Heart left ventricle (tissue), 16 donors: Measurements from ENCODE around the gene EPHB1. TPM values are rescaled to one million over a fixed set of nuclear protein-coding genes. Genes with fewer than 3 reads are reported as not detected.

Experiments
- ATAC-seq, 4 donors: fragments of 200-7000 bp; cut with Tn5 transposase; one replicate each; pipeline ENCODE4 v1.9.1; 2020 to 2022; ENCODE audit warnings: moderate library complexity in 4 of 4, mild to moderate bottlenecking in 3 of 4, moderate number of reproducible peaks in 1 of 4
- DNase-seq, 5 donors: peaks; one replicate each; pipeline ENCODE4 v3.0.0-alpha.2; 2020
- H3K27ac ChIP-seq, 12 donors: fragments of 200-600 bp; sonication (generic) in 4 of 12; one replicate each; pipeline versions ENCODE4 v1.5.0 to v1.8.0; 2016 to 2022; ENCODE audit warnings: mild to moderate bottlenecking in 2 of 12
- H3K27me3 ChIP-seq, 9 donors: fragments of 200-600 bp; sonication (generic) in 2 of 9; one replicate each; pipeline versions ENCODE4 v1.5.1 to v1.8.0; 2016 to 2022; ENCODE audit warnings: mild to moderate bottlenecking in 3 of 9
- H3K36me3 ChIP-seq, 9 donors: fragments of 200-600 bp; sonication (generic) in 2 of 9; one replicate each; pipeline versions ENCODE4 v1.5.0 to v1.8.0; 2018 to 2022; ENCODE audit warnings: mild to moderate bottlenecking in 2 of 9
- H3K4me1 ChIP-seq, 12 donors: fragments of 200-600 bp; sonication (generic) in 4 of 12; one replicate each; pipeline versions ENCODE4 v1.5.0 to v1.8.0; 2016 to 2022; ENCODE audit warnings: mild to moderate bottlenecking in 3 of 12
- H3K4me3 ChIP-seq, 12 donors: fragments of 200-600 bp; sonication (generic) in 4 of 12; one replicate each; pipeline versions ENCODE4 v1.5.0 to v1.8.0; 2017 to 2022; ENCODE audit warnings: mild to moderate bottlenecking in 9 of 12, moderate library complexity in 4 of 12
- H3K9me3 ChIP-seq, 12 donors: fragments of 200-600 bp; sonication (generic) in 4 of 12; one replicate each; pipeline versions ENCODE4 v1.5.0 to v1.8.0; 2016 to 2022; ENCODE audit warnings: mild to moderate bottlenecking in 1 of 12
- CTCF ChIP-seq, 12 donors: fragments of 200-600 bp; sonication (generic) in 4 of 12; IDR thresholded peaks; one replicate each; pipeline versions ENCODE4 v1.5.0 to v1.8.0; 2018 to 2022; ENCODE audit warnings: antibody characterized with exemption in 12 of 12, mild to moderate bottlenecking in 5 of 12
- POLR2A ChIP-seq, 2 donors: fragments of 450-650 bp; IDR thresholded peaks; one replicate each; pipeline ENCODE4 v1.6.1; 2017; ENCODE audit warnings: antibody characterized with exemption in 2 of 2, mild to moderate bottlenecking in 2 of 2, moderate library complexity in 2 of 2
- WGBS, 4 donors: extraction: QIAGEN DNeasy Blood & Tissue Kit in 2 of 4; methylation state at CpG; one replicate each; pipeline versions ENCODE4 v1.1.5 to v1.1.7; 2013 to 2018; 5-methylcytosine and 5-hydroxymethylcytosine counted together
- intact Hi-C, 10 donors: fragments of 100-400 bp; cut with DNase I; formaldehyde crosslinking; loops; one replicate each; pipeline versions ENCODE4 v1.11.1 to v1.14.2; 2022
- polyA plus RNA-seq, 2 donors: library from polyadenylated mRNA; stranded (reverse); fragments of 200-250 nt; gene quantifications; one replicate each; pipeline ENCODE4 v1.2.3, GENCODE V29; 2013
- total RNA-seq, 9 donors: library from RNA; depleted of rRNA in 2 of 9; stranded (reverse); fragments of >200 nt in 2 of 9; fragmentation: NEBNext Ultra II Directional in 3 of 9; extraction: Animal tissue kit (Norgen Biotek cat#: 25700) in 3 of 9; gene quantifications; one replicate each; pipeline versions ENCODE4 v1.1.0 to v1.2.4, GENCODE V29; 2016 to 2023
- donor health status: ischemic (EF 13 %, LVEDD 7.1; RV severe dilation, severe dysfunction).
- donor health status: healthy with polysubstance abuse.
- donor health status: DM: no; HTN: yes; CAD: no.
- donor health status: DM: no; HTN: no; CAD: no.
- donor health status: ischemic (EF 25% LVEDD 6.9; RV normal size, moderate dysfunction).
- donor health status: ischemic (EF 25% LVEDD 5.7; RV mildly dilated, moderate dysfunction).
- donor health status: healthy.
- donor health status: DM: yes; HTN: yes; CAD: no.
- donor health status: ischemic (EF 35%, LVEDD 5.7; RV mildly dilated, moderate dysfunction).
- donor health status: nonischemic (EF 11% LVEDD 7.7; RV severe dilation, severe dysfunction).
- donor health status: DM: yes; HTN: yes; CAD: no.
- donor health status: PGD.
- donor health status: ischemic (EF 29% LVEDD 5.4; RV normal size, mild dysfunction).
- donor health status: nonischemic (EF 23%, LVEDD 6.1; RV moderate dilation, normal function).

EPHB1 gene
- total and polyA plus RNA-seq, 11 donors, result 0.31 to 2.2 (median 1.1) TPM

- H3K4me1 ChIP-seq, result peaks cover 0 to 7% (median 0%) of the 10 kb centered on the region in 12 donors
- intact Hi-C loops, result no loop called here
- DNase-seq (no peak), ATAC-seq (no peak)
- no peak overlapping the region for H3K27ac ChIP-seq
- TF ChIP-seq POLR2A (IDR thresholded peaks at IDR 0.05), result no peak
- TF ChIP-seq CTCF (IDR thresholded peaks at IDR 0.05), result no peak
- no peak overlapping the region for H3K4me3 ChIP-seq
- peaks cover 0 to 4% (median 0%) of the 10 kb centered on the region in 12 donors for H3K9me3 ChIP-seq
- no peaks in the 10 kb centered on the region for H3K27me3 ChIP-seq
- 48 to 56% (median 48%) methylated on average over 3 of the region's 3 CpGs for WGBS, 4 donors
- no peaks in the 10 kb centered on the region for H3K36me3 ChIP-seq
These were observed 282.1 kb downstream of the EPHB1 start for GRCh38 chr3:135077186-135077585.

GRCh38 chr3:135078283-135078682, 283.2 kb downstream of the EPHB1 start:
- ATAC-seq (no peak), DNase-seq (no peak)
- Histone ChIP-seq H3K9me3 (peaks cover 0 to 4% (median 0%) of the 10 kb centered on the region in 12 donors), H3K4me3 (no peak overlapping the region), H3K27ac (no peak overlapping the region), H3K27me3 (no peaks in the 10 kb centered on the region), H3K36me3 (no peaks in the 10 kb centered on the region), H3K4me1 (peaks cover 0 to 7% (median 0%) of the 10 kb centered on the region in 12 donors)
- intact Hi-C loops, result no loop called here
- 81 to 100% (median 84%) methylated on average over 2 of the region's 2 CpGs for WGBS, 4 donors
- no peak for TF ChIP-seq POLR2A (IDR thresholded peaks at IDR 0.05)
- TF ChIP-seq CTCF (IDR thresholded peaks at IDR 0.05), result no peak

GRCh38 chr3:135079095-135079494, 284.0 kb downstream of the EPHB1 start:
- intact Hi-C loops, result no loop called here
- DNase-seq (no peak), ATAC-seq (no peak)
- TF ChIP-seq CTCF (IDR thresholded peaks at IDR 0.05) (no peak), POLR2A (IDR thresholded peaks at IDR 0.05) (no peak)
- Histone ChIP-seq H3K36me3 (no peaks in the 10 kb centered on the region), H3K27ac (no peak overlapping the region), H3K4me3 (no peak overlapping the region), H3K27me3 (no peaks in the 10 kb centered on the region), H3K9me3 (peaks cover 0 to 3% (median 0%) of the 10 kb centered on the region in 12 donors), H3K4me1 (peaks cover 0 to 7% (median 0%) of the 10 kb centered on the region in 12 donors)
- 79 to 92% (median 89%) methylated on average over 3 of the region's 3 CpGs for WGBS, 4 donors

- no peak for DNase-seq
These were observed 286.4 kb downstream of the EPHB1 start for GRCh38 chr3:135081451-135081850.

More at GRCh38 chr3:135081451-135081850, 286.4 kb downstream of the EPHB1 start:
- Histone ChIP-seq H3K4me1 (peaks cover 0 to 7% (median 0%) of the 10 kb centered on the region in 12 donors), H3K36me3 (no peaks in the 10 kb centered on the region), H3K27ac (no peak overlapping the region), H3K9me3 (peaks cover 0 to 3% (median 0%) of the 10 kb centered on the region in 12 donors), H3K4me3 (no peak overlapping the region), H3K27me3 (no peaks in the 10 kb centered on the region)
- TF ChIP-seq POLR2A (IDR thresholded peaks at IDR 0.05) (no peak), CTCF (IDR thresholded peaks at IDR 0.05) (no peak)
- 81 to 100% (median 83%) methylated on average over 2 of the region's 2 CpGs for WGBS, 4 donors
- no peak for ATAC-seq
- intact Hi-C loops, result no loop called here
